ENCODE measurements around the gene ATAD3B. TPM values are rescaled to one million over a fixed set of nuclear protein-coding genes. Genes with fewer than 3 reads are reported as not detected.

Gene ATAD3B
- total RNA-seq, 1 donor from 2014 or later: 8.3 TPM

GRCh38 chr1:1434824-1435105 lies 36.8 kb upstream of the ATAD3B start:
- no peak for DNase-seq
- Histone ChIP-seq H3K36me3 (no peaks in the 10 kb centered on the region), H3K9me3 (replicated peaks) (no peaks in the 10 kb centered on the region), H3K4me1 (peaks cover 79% of the 10 kb centered on the region), H3K27me3 (ENCODE audit: low read depth) (peaks cover 39% of the 10 kb centered on the region), H3K27ac (replicated peaks) (peak overlapping the region; percentile 97), H3K4me3 (peak overlapping the region; percentile 71)
- TF ChIP-seq CTCF (IDR thresholded peaks at IDR 0.05; ENCODE audit: borderline replicate concordance): no peak
- intact Hi-C loops (cut with micrococcal nuclease): no loop called here

GRCh38 chr1:1435106-1435903 lies 36.3 kb upstream of the ATAD3B start, which contains the start of gene VWA1:
TSS of gene VWA1 (plus strand) at chr1:1435690. CDS start at chr1:1435749, 59 bp downstream.
- Histone ChIP-seq H3K27me3 (ENCODE audit: low read depth) (peaks cover 39% of the 10 kb centered on the region), H3K4me3 (peak within 1 kb of the TSS; percentile 71), H3K9me3 (replicated peaks) (no peaks in the 10 kb centered on the region), H3K36me3 (no peaks in the 10 kb centered on the region), H3K4me1 (peaks cover 75% of the 10 kb centered on the region), H3K27ac (replicated peaks) (peak within 1 kb of the TSS; percentile 97)
- intact Hi-C loops (cut with micrococcal nuclease): no loop called here
- peak; percentile 79 for DNase-seq
- TF ChIP-seq CTCF (IDR thresholded peaks at IDR 0.05; ENCODE audit: borderline replicate concordance): no peak

- Histone ChIP-seq H3K27ac (replicated peaks) (peak overlapping the region; percentile 97), H3K4me1 (peaks cover 75% of the 10 kb centered on the region), H3K4me3 (peak overlapping the region; percentile 71), H3K36me3 (no peaks in the 10 kb centered on the region), H3K9me3 (replicated peaks) (no peaks in the 10 kb centered on the region), H3K27me3 (ENCODE audit: low read depth) (peaks cover 39% of the 10 kb centered on the region)
- no peak for DNase-seq
- no peak for TF ChIP-seq CTCF (IDR thresholded peaks at IDR 0.05; ENCODE audit: borderline replicate concordance)
- intact Hi-C loops (cut with micrococcal nuclease): no loop called here
These were observed 35.5 kb upstream of the ATAD3B start for GRCh38 chr1:1435911-1436629.

- peak overlapping the region; percentile 71 for H3K4me3 ChIP-seq
- peaks cover 75% of the 10 kb centered on the region for H3K4me1 ChIP-seq
- H3K27ac ChIP-seq (replicated peaks): peak overlapping the region; percentile 97
- no peaks in the 10 kb centered on the region for H3K36me3 ChIP-seq
- intact Hi-C loops (cut with micrococcal nuclease): no loop called here
- no peaks in the 10 kb centered on the region for H3K9me3 ChIP-seq (replicated peaks)
- DNase-seq: no peak
- peaks cover 39% of the 10 kb centered on the region for H3K27me3 ChIP-seq (ENCODE audit: low read depth)
- TF ChIP-seq CTCF (IDR thresholded peaks at IDR 0.05; ENCODE audit: borderline replicate concordance): no peak
These were observed 34.9 kb upstream of the ATAD3B start for GRCh38 chr1:1436630-1437032.

GRCh38 chr1:1437033-1437903 lies 34.3 kb upstream of the ATAD3B start:
- H3K9me3 ChIP-seq (replicated peaks): no peaks in the 10 kb centered on the region
- TF ChIP-seq CTCF (IDR thresholded peaks at IDR 0.05; ENCODE audit: borderline replicate concordance): no peak
- no peaks in the 10 kb centered on the region for H3K36me3 ChIP-seq
- intact Hi-C loops (cut with micrococcal nuclease): no loop called here
- H3K27me3 ChIP-seq (ENCODE audit: low read depth): peaks cover 36% of the 10 kb centered on the region
- H3K4me1 ChIP-seq: peaks cover 69% of the 10 kb centered on the region
- no peak for DNase-seq
- peak overlapping the region; percentile 71 for H3K4me3 ChIP-seq
- no peak overlapping the region for H3K27ac ChIP-seq (replicated peaks)
